GM18511 (cell line): ENCODE data around the gene RHEX.

Experiments used
- ATAC-seq: cut with Tn5 transposase; IDR thresholded peaks from one replicate; pipeline ENCODE4 v1.9.1; 2021; ENCODE audit warnings: mild to moderate bottlenecking, moderate library complexity; ENCODE audit not compliant: unreplicated experiment

The RHEX gene

GRCh38 chr1:206114692-206115640 lies 62.0 kb downstream of the RHEX start:
- no peak for ATAC-seq

GRCh38 chr1:206115791-206116190 lies 62.8 kb downstream of the RHEX start:
- no peak for ATAC-seq

- ATAC-seq, result no peak
Measured at GRCh38 chr1:206116191-206116872, 63.4 kb downstream of the RHEX start.

GRCh38 chr1:206116873-206117150 lies 63.8 kb downstream of the RHEX start:
- ATAC-seq, result no peak

- no peak for ATAC-seq
Measured at GRCh38 chr1:206117151-206117948, 64.4 kb downstream of the RHEX start, which contains the start of gene AVPR1B. AVPR1B (minus strand) TSS chr1:206117388; CDS start chr1:206116890, 498 bp downstream.

GRCh38 chr1:206120406-206120805 lies 67.4 kb downstream of the RHEX start:
- no peak for ATAC-seq

GRCh38 chr1:206121269-206121668 lies 68.3 kb downstream of the RHEX start:
- no peak for ATAC-seq

GRCh38 chr1:206122686-206123085 lies 69.7 kb downstream of the RHEX start:
- ATAC-seq, result no peak

GRCh38 chr1:206125346-206125745 lies 72.4 kb downstream of the RHEX start:
- no peak for ATAC-seq

- ATAC-seq, result no peak
Measured at GRCh38 chr1:206127336-206127735, 74.4 kb downstream of the RHEX start.

- ATAC-seq, result no peak
Measured at GRCh38 chr1:206128196-206128595, 75.2 kb downstream of the RHEX start.

GRCh38 chr1:206131037-206131436 lies 78.1 kb downstream of the RHEX start:
- no peak for ATAC-seq

- ATAC-seq, result no peak
Measured at GRCh38 chr1:206133751-206134415, 80.9 kb downstream of the RHEX start.

GRCh38 chr1:206135248-206135647 lies 82.3 kb downstream of the RHEX start:
- ATAC-seq, result no peak

GRCh38 chr1:206136241-206136640 lies 83.3 kb downstream of the RHEX start:
- no peak for ATAC-seq

GRCh38 chr1:206142011-206142410 lies 89.0 kb downstream of the RHEX start:
- no peak for ATAC-seq

GRCh38 chr1:206142770-206143169 lies 89.8 kb downstream of the RHEX start:
- ATAC-seq, result no peak

- no peak for ATAC-seq
Measured at GRCh38 chr1:206143537-206144172, 90.7 kb downstream of the RHEX start.

GRCh38 chr1:206144605-206145004 lies 91.6 kb downstream of the RHEX start:
- no peak for ATAC-seq

GRCh38 chr1:206145771-206146290 lies 92.9 kb downstream of the RHEX start:
- ATAC-seq, result no peak
